WTC11 (cell line): ENCODE results near the gene ZNF362. TPM values are rescaled to one million over a fixed set of nuclear protein-coding genes. Genes with fewer than 3 reads are reported as not detected.

Experiments used
- ATAC-seq: fragments of 200-7000 bp; cut with Tn5 transposase; 2 replicates; pipeline ENCODE4 v1.10.0; 2021; ENCODE audit warnings: mild to moderate bottlenecking, moderate library complexity
- CTCF ChIA-PET: fragments of 300-600 bp; sonication (Branson Sonifier 250); formaldehyde crosslinking; loops from one replicate; lab custom pipeline; 2021; ENCODE audit warnings: antibody characterized with exemption; lab: Charles Lee
- POLR2A ChIA-PET: fragments of 350-600 bp; sonication (Branson Sonifier 250); formaldehyde crosslinking; loops from one replicate; lab custom pipeline; 2021; ENCODE audit warnings: antibody characterized with exemption; lab: Charles Lee
- DNase-seq: peaks from one replicate; pipeline ENCODE4 v3.0.0; 2021; ENCODE audit warnings: low spot score
- H3K27ac Mint-ChIP-seq: 2 replicates; pipeline ENCODE4 v1.8.0; 2021; ENCODE audit warnings: mixed read lengths
- H3K27me3 Mint-ChIP-seq: 2 replicates; pipeline ENCODE4 v1.8.0; 2021; ENCODE audit warnings: low read depth, mild to moderate bottlenecking, moderate library complexity, mixed read lengths
- H3K36me3 Mint-ChIP-seq: 2 replicates; pipeline ENCODE4 v1.8.0; 2021; ENCODE audit warnings: mixed read lengths
- H3K4me1 Mint-ChIP-seq: 2 replicates; pipeline ENCODE4 v1.8.0; 2022; ENCODE audit warnings: mixed read lengths
- H3K4me3 Mint-ChIP-seq: 2 replicates; pipeline ENCODE4 v1.8.0; 2021; ENCODE audit warnings: mild to moderate bottlenecking, moderate library complexity, mixed read lengths
- H3K9me3 Mint-ChIP-seq: 2 replicates; pipeline ENCODE4 v1.8.0; 2021; ENCODE audit warnings: mixed read lengths
- ESRRA ChIP-seq: sonication (generic); formaldehyde crosslinking; IDR thresholded peaks from 2 replicates; pipeline ENCODE4 v1.8.1; 2022; ENCODE audit warnings: mild to moderate bottlenecking, missing genetic modification reagents, borderline replicate concordance
- IRF2 ChIP-seq: sonication (generic); formaldehyde crosslinking; IDR thresholded peaks from 2 replicates; pipeline ENCODE4 v1.8.0; 2022; ENCODE audit warnings: low read depth, missing genetic modification reagents, borderline replicate concordance
- MXD4 ChIP-seq: fragments of 250-450 bp; sonication (Bioruptor Pico); IDR thresholded peaks from 2 replicates; pipeline ENCODE4 v1.8.0; 2021; ENCODE audit warnings: mild to moderate bottlenecking, moderate library complexity, borderline replicate concordance
- MYBL2 ChIP-seq: sonication (generic); formaldehyde crosslinking; IDR thresholded peaks from 2 replicates; pipeline ENCODE4 v1.8.1; 2023; ENCODE audit warnings: mild to moderate bottlenecking, moderate library complexity, missing genetic modification reagents
- NFYB ChIP-seq: sonication (generic); formaldehyde crosslinking; conservative IDR thresholded peaks from 2 replicates; pipeline ENCODE4 v1.8.0; 2022; ENCODE audit warnings: low read depth, missing genetic modification reagents
- NR3C1 ChIP-seq: sonication (generic); formaldehyde crosslinking; conservative IDR thresholded peaks from 2 replicates; pipeline ENCODE4 v1.8.1; 2023; ENCODE audit warnings: low read depth, mild to moderate bottlenecking, missing genetic modification reagents
- SMAD3 ChIP-seq: sonication (generic); formaldehyde crosslinking; IDR thresholded peaks from 2 replicates; pipeline ENCODE4 v1.8.0; 2022; ENCODE audit warnings: missing genetic modification reagents, mild to moderate bottlenecking, borderline replicate concordance
- SOX15 ChIP-seq: fragments of 250-450 bp; sonication (Bioruptor Pico); IDR thresholded peaks from 2 replicates; pipeline ENCODE4 v1.9.0; 2021; ENCODE audit warnings: mild to moderate bottlenecking
- ZNF121 ChIP-seq: sonication (generic); formaldehyde crosslinking; IDR thresholded peaks from 2 replicates; pipeline ENCODE4 v1.8.0; 2023; ENCODE audit warnings: missing genetic modification reagents
- ZNF232 ChIP-seq: sonication (generic); formaldehyde crosslinking; IDR thresholded peaks from 2 replicates; pipeline ENCODE4 v1.8.0; 2022; ENCODE audit warnings: mild to moderate bottlenecking, missing genetic modification reagents
- ZNF263 ChIP-seq: sonication (generic); formaldehyde crosslinking; IDR thresholded peaks from 2 replicates; pipeline ENCODE4 v1.8.1; 2022; ENCODE audit warnings: low read depth, mild to moderate bottlenecking, moderate library complexity, missing genetic modification reagents
- ZNF396 ChIP-seq: fragments of 250-450 bp; sonication (Bioruptor Pico); IDR thresholded peaks from 2 replicates; pipeline ENCODE4 v1.8.0; 2021; ENCODE audit warnings: mild to moderate bottlenecking, moderate library complexity, borderline replicate concordance
- total RNA-seq: library from RNA; stranded (reverse); gene quantifications from 3 replicates; pipeline ENCODE4 v1.2.3, GENCODE V29; 2021
- TF ChIP-seq, protein P1 (sequence below): sonication (generic); formaldehyde crosslinking; IDR thresholded peaks from 2 replicates; pipeline ENCODE4 v1.8.1; 2023; ENCODE audit warnings: mild to moderate bottlenecking, missing genetic modification reagents, moderate library complexity
- TF ChIP-seq, protein P2 (sequence below): sonication (generic); formaldehyde crosslinking; IDR thresholded peaks from 2 replicates; pipeline ENCODE4 v1.8.0; 2023; ENCODE audit warnings: missing genetic modification reagents, mild to moderate bottlenecking, borderline replicate concordance
- TF ChIP-seq, protein P3 (sequence below): fragments of 200-600 bp; IDR thresholded peaks from 2 replicates; pipeline ENCODE4 v1.8.0; 2022; ENCODE audit warnings: antibody characterized with exemption
- TF ChIP-seq, protein P4 (sequence below): sonication (generic); formaldehyde crosslinking; IDR thresholded peaks from 2 replicates; pipeline ENCODE4 v1.8.0; 2022; ENCODE audit warnings: mild to moderate bottlenecking, missing genetic modification reagents
- TF ChIP-seq, protein P5 (sequence below): fragments of 250-450 bp; sonication (Bioruptor Pico); IDR thresholded peaks from 2 replicates; pipeline ENCODE4 v2.1.2; 2022; ENCODE audit warnings: mild to moderate bottlenecking, moderate library complexity
- TF ChIP-seq, protein P6 (sequence below): sonication (generic); formaldehyde crosslinking; IDR thresholded peaks from 2 replicates; pipeline ENCODE4 v1.8.1; 2023; ENCODE audit warnings: mild to moderate bottlenecking, missing genetic modification reagents, borderline replicate concordance

Gene ZNF362
- total RNA-seq, 1 experiment from 2014 or later, result 24.2 TPM

DNA sequence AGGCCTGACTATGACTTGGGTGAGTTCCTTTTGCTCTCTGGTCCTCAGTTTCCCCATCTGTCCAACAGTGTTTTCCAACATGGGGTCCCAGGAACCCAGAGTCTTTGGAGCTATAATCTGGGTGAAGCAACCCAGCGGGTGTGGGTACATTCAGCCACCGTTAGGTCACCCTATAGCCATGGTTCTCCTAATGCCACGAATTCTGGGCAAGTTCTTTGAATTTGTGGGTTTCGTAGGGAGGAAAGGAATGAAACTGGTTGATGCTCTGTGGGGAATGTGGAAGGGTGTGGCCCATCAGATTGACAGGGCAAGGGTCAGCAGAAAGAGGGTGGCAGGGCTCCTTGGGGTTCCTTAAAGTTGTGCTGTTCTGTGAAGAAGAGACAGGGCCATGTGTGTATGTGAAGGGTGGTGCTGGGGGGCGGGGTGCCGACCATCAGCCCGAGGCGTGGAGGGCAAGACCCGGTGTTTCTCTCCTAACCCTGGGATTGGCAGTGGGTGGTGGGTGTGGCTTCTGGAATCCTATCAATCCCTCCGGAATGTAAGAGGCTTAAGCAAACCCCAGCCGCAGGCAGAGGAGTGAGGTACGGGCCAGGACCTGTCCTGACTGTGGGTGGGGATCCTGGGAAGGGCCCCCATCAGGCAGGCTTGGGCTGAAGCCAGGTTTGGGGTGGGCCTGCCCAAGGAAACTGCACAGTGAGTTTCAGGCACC is 35.5 kb upstream of the ZNF362 start:
- Mint-ChIP-seq H3K36me3 (peaks cover 3% of the 10 kb centered on the region; the same call in 1 of the 2 replicates), H3K27ac (no peak overlapping the region), H3K4me1 (peaks cover 6% of the 10 kb centered on the region), H3K4me3 (no peak overlapping the region)
- CTCF ChIA-PET, result interaction anchor here (1.1 to 2.1 kb wide), 2 partner anchors 75 to 83 kb away, joined by 3 to 11 read pairs; no protein-coding TSS in a partner anchor
- POLR2A ChIA-PET, result no interaction called here
- TF ChIP-seq ZNF121 (CRISPR knock-in tag), result no peak
- no peak for TF ChIP-seq ESRRA (CRISPR knock-in tag)
- TF ChIP-seq, protein P1, sequence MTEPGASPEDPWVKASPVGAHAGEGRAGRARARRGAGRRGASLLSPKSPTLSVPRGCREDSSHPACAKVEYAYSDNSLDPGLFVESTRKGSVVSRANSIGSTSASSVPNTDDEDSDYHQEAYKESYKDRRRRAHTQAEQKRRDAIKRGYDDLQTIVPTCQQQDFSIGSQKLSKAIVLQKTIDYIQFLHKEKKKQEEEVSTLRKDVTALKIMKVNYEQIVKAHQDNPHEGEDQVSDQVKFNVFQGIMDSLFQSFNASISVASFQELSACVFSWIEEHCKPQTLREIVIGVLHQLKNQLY (CRISPR knock-in tag), result no peak
- TF ChIP-seq, protein P2, sequence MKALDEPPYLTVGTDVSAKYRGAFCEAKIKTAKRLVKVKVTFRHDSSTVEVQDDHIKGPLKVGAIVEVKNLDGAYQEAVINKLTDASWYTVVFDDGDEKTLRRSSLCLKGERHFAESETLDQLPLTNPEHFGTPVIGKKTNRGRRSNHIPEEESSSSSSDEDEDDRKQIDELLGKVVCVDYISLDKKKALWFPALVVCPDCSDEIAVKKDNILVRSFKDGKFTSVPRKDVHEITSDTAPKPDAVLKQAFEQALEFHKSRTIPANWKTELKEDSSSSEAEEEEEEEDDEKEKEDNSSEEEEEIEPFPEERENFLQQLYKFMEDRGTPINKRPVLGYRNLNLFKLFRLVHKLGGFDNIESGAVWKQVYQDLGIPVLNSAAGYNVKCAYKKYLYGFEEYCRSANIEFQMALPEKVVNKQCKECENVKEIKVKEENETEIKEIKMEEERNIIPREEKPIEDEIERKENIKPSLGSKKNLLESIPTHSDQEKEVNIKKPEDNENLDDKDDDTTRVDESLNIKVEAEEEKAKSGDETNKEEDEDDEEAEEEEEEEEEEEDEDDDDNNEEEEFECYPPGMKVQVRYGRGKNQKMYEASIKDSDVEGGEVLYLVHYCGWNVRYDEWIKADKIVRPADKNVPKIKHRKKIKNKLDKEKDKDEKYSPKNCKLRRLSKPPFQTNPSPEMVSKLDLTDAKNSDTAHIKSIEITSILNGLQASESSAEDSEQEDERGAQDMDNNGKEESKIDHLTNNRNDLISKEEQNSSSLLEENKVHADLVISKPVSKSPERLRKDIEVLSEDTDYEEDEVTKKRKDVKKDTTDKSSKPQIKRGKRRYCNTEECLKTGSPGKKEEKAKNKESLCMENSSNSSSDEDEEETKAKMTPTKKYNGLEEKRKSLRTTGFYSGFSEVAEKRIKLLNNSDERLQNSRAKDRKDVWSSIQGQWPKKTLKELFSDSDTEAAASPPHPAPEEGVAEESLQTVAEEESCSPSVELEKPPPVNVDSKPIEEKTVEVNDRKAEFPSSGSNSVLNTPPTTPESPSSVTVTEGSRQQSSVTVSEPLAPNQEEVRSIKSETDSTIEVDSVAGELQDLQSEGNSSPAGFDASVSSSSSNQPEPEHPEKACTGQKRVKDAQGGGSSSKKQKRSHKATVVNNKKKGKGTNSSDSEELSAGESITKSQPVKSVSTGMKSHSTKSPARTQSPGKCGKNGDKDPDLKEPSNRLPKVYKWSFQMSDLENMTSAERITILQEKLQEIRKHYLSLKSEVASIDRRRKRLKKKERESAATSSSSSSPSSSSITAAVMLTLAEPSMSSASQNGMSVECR, result no peak
- no peak for TF ChIP-seq ZNF263 (CRISPR knock-in tag)
- TF ChIP-seq, protein P3, sequence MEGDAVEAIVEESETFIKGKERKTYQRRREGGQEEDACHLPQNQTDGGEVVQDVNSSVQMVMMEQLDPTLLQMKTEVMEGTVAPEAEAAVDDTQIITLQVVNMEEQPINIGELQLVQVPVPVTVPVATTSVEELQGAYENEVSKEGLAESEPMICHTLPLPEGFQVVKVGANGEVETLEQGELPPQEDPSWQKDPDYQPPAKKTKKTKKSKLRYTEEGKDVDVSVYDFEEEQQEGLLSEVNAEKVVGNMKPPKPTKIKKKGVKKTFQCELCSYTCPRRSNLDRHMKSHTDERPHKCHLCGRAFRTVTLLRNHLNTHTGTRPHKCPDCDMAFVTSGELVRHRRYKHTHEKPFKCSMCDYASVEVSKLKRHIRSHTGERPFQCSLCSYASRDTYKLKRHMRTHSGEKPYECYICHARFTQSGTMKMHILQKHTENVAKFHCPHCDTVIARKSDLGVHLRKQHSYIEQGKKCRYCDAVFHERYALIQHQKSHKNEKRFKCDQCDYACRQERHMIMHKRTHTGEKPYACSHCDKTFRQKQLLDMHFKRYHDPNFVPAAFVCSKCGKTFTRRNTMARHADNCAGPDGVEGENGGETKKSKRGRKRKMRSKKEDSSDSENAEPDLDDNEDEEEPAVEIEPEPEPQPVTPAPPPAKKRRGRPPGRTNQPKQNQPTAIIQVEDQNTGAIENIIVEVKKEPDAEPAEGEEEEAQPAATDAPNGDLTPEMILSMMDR, result no peak
- TF ChIP-seq, protein P4, sequence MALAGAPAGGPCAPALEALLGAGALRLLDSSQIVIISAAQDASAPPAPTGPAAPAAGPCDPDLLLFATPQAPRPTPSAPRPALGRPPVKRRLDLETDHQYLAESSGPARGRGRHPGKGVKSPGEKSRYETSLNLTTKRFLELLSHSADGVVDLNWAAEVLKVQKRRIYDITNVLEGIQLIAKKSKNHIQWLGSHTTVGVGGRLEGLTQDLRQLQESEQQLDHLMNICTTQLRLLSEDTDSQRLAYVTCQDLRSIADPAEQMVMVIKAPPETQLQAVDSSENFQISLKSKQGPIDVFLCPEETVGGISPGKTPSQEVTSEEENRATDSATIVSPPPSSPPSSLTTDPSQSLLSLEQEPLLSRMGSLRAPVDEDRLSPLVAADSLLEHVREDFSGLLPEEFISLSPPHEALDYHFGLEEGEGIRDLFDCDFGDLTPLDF, result no peak
- TF ChIP-seq IRF2 (CRISPR knock-in tag), result no peak
- TF ChIP-seq, all 79 proteins: peak for 0
- DNase-seq (peak; percentile 28), ATAC-seq (peak; percentile 71)
- Mint-ChIP-seq H3K9me3 (peaks cover 17% of the 10 kb centered on the region), H3K27me3 (peaks cover 21% of the 10 kb centered on the region)

DNA sequence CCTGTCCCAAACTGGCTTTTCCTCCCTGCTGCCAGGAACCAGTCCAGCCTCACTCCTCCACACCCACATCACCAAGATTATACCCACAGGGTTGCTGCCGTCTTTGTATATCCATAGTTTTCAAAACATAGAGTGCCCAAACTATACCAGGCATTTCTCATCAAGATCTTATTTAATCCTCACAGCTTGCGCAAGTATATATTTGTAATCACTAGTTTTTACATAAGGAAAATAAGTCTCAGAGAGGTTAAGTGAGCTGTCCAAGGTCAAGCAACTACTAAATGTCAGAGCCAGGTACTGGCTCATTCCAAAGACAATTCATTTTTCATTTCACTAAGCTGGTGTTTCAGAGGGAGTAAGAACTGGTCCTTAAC is 34.9 kb upstream of the ZNF362 start:
- Mint-ChIP-seq H3K4me1 (peaks cover 6% of the 10 kb centered on the region), H3K9me3 (peaks cover 17% of the 10 kb centered on the region), H3K27me3 (peaks cover 21% of the 10 kb centered on the region), H3K4me3 (no peak overlapping the region), H3K36me3 (peaks cover 3% of the 10 kb centered on the region; the same call in 1 of the 2 replicates), H3K27ac (no peak overlapping the region)
- CTCF ChIA-PET, result no interaction called here
- POLR2A ChIA-PET, result no interaction called here
- TF ChIP-seq SOX15 (CRISPR knock-in tag), result no peak
- TF ChIP-seq NFYB (CRISPR knock-in tag), result no peak
- TF ChIP-seq NR3C1 (CRISPR knock-in tag), result no peak
- no peak for DNase-seq
- no peak for ATAC-seq

DNA sequence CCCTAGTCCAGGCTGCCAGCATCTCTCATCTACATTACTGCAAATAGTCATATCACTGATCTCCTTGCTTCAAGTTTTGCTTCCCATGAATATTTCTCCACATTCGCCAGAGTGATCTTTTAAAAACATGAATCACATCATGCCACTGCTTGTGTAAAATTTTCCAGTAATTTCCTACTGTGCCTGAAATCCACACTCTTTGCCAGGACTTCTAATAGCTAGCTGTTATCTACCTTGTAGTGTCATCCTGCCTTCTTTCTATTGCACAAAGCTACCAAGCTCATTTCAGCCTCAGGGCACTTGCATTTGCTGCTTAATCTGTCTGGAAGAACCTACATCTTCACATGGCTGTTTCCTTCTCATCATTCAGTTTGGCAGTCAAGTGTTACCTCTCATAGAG is 33.9 kb upstream of the ZNF362 start:
- Mint-ChIP-seq H3K9me3 (peaks cover 17% of the 10 kb centered on the region), H3K36me3 (peaks cover 3% of the 10 kb centered on the region; the same call in 1 of the 2 replicates), H3K27ac (no peak overlapping the region), H3K4me1 (peaks cover 6% of the 10 kb centered on the region), H3K27me3 (peaks cover 25% of the 10 kb centered on the region), H3K4me3 (no peak overlapping the region)
- ChIA-PET CTCF (interaction anchor here (1.2 kb wide), 1 partner anchor 85 kb away, joined by 3 read pairs; no protein-coding TSS in a partner anchor), POLR2A (no interaction called here)
- ATAC-seq (no peak), DNase-seq (no peak)
- TF ChIP-seq MXD4 (CRISPR knock-in tag) (no peak), MYBL2 (no peak), ZNF232 (CRISPR knock-in tag) (no peak), SMAD3 (CRISPR knock-in tag) (no peak), ZNF396 (CRISPR knock-in tag) (no peak)
- TF ChIP-seq, protein P5, sequence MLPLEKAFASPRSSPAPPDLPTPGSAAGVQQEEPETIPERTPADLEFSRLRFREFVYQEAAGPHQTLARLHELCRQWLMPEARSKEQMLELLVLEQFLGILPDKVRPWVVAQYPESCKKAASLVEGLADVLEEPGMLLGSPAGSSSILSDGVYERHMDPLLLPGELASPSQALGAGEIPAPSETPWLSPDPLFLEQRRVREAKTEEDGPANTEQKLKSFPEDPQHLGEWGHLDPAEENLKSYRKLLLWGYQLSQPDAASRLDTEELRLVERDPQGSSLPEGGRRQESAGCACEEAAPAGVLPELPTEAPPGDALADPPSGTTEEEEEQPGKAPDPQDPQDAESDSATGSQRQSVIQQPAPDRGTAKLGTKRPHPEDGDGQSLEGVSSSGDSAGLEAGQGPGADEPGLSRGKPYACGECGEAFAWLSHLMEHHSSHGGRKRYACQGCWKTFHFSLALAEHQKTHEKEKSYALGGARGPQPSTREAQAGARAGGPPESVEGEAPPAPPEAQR (CRISPR knock-in tag), result no peak
- TF ChIP-seq, protein P6, sequence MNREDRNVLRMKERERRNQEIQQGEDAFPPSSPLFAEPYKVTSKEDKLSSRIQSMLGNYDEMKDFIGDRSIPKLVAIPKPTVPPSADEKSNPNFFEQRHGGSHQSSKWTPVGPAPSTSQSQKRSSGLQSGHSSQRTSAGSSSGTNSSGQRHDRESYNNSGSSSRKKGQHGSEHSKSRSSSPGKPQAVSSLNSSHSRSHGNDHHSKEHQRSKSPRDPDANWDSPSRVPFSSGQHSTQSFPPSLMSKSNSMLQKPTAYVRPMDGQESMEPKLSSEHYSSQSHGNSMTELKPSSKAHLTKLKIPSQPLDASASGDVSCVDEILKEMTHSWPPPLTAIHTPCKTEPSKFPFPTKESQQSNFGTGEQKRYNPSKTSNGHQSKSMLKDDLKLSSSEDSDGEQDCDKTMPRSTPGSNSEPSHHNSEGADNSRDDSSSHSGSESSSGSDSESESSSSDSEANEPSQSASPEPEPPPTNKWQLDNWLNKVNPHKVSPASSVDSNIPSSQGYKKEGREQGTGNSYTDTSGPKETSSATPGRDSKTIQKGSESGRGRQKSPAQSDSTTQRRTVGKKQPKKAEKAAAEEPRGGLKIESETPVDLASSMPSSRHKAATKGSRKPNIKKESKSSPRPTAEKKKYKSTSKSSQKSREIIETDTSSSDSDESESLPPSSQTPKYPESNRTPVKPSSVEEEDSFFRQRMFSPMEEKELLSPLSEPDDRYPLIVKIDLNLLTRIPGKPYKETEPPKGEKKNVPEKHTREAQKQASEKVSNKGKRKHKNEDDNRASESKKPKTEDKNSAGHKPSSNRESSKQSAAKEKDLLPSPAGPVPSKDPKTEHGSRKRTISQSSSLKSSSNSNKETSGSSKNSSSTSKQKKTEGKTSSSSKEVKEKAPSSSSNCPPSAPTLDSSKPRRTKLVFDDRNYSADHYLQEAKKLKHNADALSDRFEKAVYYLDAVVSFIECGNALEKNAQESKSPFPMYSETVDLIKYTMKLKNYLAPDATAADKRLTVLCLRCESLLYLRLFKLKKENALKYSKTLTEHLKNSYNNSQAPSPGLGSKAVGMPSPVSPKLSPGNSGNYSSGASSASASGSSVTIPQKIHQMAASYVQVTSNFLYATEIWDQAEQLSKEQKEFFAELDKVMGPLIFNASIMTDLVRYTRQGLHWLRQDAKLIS (CRISPR knock-in tag), result no peak
